ENCODE measurements around the gene UNC5A. TPM values are rescaled to one million over a fixed set of nuclear protein-coding genes. Genes with fewer than 3 reads are reported as not detected.

Gene UNC5A
- total RNA-seq, 4 donors from 2014 or later: 0.34 to 0.67 (median 0.67) TPM; not detected in 1

GRCh38 chr5:176877793-176878331 lies 67.5 kb downstream of the UNC5A start:
- H3K4me3 ChIP-seq (replicated peaks in 1 of 3): no peak overlapping the region
- intact Hi-C loops (cut with DNase I): no loop called here
- no peaks in the 10 kb centered on the region for H3K4me1 ChIP-seq
- no peaks in the 10 kb centered on the region for H3K9me3 ChIP-seq
- no peaks in the 10 kb centered on the region for H3K27me3 ChIP-seq
- DNase-seq: no peak
- TF ChIP-seq, protein P1, sequence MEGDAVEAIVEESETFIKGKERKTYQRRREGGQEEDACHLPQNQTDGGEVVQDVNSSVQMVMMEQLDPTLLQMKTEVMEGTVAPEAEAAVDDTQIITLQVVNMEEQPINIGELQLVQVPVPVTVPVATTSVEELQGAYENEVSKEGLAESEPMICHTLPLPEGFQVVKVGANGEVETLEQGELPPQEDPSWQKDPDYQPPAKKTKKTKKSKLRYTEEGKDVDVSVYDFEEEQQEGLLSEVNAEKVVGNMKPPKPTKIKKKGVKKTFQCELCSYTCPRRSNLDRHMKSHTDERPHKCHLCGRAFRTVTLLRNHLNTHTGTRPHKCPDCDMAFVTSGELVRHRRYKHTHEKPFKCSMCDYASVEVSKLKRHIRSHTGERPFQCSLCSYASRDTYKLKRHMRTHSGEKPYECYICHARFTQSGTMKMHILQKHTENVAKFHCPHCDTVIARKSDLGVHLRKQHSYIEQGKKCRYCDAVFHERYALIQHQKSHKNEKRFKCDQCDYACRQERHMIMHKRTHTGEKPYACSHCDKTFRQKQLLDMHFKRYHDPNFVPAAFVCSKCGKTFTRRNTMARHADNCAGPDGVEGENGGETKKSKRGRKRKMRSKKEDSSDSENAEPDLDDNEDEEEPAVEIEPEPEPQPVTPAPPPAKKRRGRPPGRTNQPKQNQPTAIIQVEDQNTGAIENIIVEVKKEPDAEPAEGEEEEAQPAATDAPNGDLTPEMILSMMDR (IDR thresholded peaks at IDR 0.05): no peak
- no peak for TF ChIP-seq POLR2A (IDR thresholded peaks at IDR 0.05)
- H3K36me3 ChIP-seq: no peaks in the 10 kb centered on the region
- 74 to 93% methylated on average over 8 to 14 of the region's 21 CpGs for WGBS, 2 donors
- H3K27ac ChIP-seq: no peak overlapping the region

DNA sequence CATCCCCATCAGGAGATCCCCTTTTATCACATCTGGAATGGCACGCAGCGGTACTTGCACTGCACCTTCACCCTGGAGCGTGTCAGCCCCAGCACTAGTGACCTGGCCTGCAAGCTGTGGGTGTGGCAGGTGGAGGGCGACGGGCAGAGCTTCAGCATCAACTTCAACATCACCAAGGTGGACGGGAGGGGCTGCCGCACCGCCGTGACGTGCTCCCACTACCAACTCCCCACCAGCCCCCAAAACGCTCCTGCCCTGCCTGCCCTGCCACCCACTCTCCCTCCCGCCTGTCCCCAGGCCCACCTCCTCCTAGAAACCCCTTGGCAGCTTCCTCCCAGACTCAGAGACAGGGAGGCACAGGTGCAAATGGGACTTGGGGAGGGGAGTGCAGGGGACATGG lies 68.1 kb downstream of the UNC5A start:
- H3K27me3 ChIP-seq: no peaks in the 10 kb centered on the region
- intact Hi-C loops (cut with DNase I): no loop called here
- DNase-seq: no peak

GRCh38 chr5:176878906-176879662 lies 68.7 kb downstream of the UNC5A start:
- no peaks in the 10 kb centered on the region for H3K4me1 ChIP-seq
- intact Hi-C loops (cut with DNase I): no loop called here
- DNase-seq: no peak
- H3K27me3 ChIP-seq: no peaks in the 10 kb centered on the region
- TF ChIP-seq POLR2A (IDR thresholded peaks at IDR 0.05): no peak
- TF ChIP-seq, protein P1 (IDR thresholded peaks at IDR 0.05): no peak
- H3K9me3 ChIP-seq: no peaks in the 10 kb centered on the region
- H3K36me3 ChIP-seq: no peaks in the 10 kb centered on the region
- WGBS, 2 donors: 86% methylated on average over 19 to 20 of the region's 23 CpGs
- no peak overlapping the region for H3K4me3 ChIP-seq (replicated peaks in 1 of 3)
- no peak overlapping the region for H3K27ac ChIP-seq

More for the DNA sequence above, 68.1 kb downstream of the UNC5A start:
- no peak overlapping the region for H3K4me3 ChIP-seq (replicated peaks in 1 of 3)
- no peaks in the 10 kb centered on the region for H3K4me1 ChIP-seq
- no peak overlapping the region for H3K27ac ChIP-seq
- no peaks in the 10 kb centered on the region for H3K9me3 ChIP-seq
- TF ChIP-seq, protein P1 (IDR thresholded peaks at IDR 0.05): no peak
- no peak for TF ChIP-seq POLR2A (IDR thresholded peaks at IDR 0.05)
- no peaks in the 10 kb centered on the region for H3K36me3 ChIP-seq
- 80 to 82% methylated on average over 11 to 12 of the region's 12 CpGs for WGBS, 2 donors

DNA sequence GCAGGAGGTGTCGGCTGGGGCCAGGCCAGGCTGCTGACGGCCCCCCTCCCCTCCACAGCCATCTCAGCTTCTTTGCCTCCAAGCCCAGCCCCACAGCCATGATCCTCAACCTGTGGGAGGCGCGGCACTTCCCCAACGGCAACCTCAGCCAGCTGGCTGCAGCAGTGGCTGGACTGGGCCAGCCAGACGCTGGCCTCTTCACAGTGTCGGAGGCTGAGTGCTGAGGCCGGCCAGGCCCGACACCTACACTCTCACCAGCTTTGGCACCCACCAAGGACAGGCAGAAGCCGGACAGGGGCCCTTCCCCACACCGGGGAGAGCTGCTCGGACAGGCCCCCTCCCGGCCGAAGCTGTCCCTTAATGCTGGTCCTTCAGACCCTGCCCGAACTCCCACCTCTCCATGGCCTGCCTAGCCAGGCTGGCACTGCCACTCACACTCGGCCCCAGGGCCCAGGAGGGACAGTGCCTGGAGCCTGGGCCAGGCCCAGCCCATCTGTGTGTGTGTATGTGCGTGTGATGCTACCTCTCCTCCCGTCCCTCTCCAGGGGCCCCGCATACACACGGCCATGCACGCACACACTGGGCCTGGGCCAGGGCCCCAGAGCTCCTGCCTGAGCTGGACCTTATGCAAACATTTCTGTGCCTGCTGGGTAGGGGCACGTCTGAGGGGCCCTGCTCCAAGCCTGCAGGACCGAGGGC lies 69.5 kb downstream of the UNC5A start:
- Histone ChIP-seq H3K27ac (no peak overlapping the region), H3K4me1 (no peaks in the 10 kb centered on the region), H3K9me3 (no peaks in the 10 kb centered on the region), H3K27me3 (no peaks in the 10 kb centered on the region), H3K36me3 (no peaks in the 10 kb centered on the region), H3K4me3 (replicated peaks in 1 of 3) (no peak overlapping the region)
- intact Hi-C loops (cut with DNase I): no loop called here
- 53 to 59% methylated on average over 4 to 6 of the region's 23 CpGs for WGBS, 2 donors
- no peak for TF ChIP-seq POLR2A (IDR thresholded peaks at IDR 0.05)
- TF ChIP-seq, protein P1 (IDR thresholded peaks at IDR 0.05): no peak
- no peak for DNase-seq
